Large intestine (tissue), 12 donors: ENCODE measurements around the gene SPATA31A5. TPM values are rescaled to one million over a fixed set of nuclear protein-coding genes. Genes with fewer than 3 reads are reported as not detected.
"Not testable (repeated sequence)": the region's sequence is repeated elsewhere in the genome, so short reads cannot be mapped to it uniquely, and the experiment has no call there.

ENCODE experiments used
- DNase-seq, 2 donors: peaks; one replicate each; pipeline versions ENCODE4 v3.0.0 to v3.0.0-alpha.2; 2013
- H3K27ac ChIP-seq: one replicate; pipeline ENCODE4 v1.5.1; 2013; ENCODE audit warnings: low read length
- H3K27me3 ChIP-seq: 2 replicates; pipeline ENCODE4 v1.6.1; 2013; ENCODE audit warnings: low read length; ENCODE audit not compliant: control insufficient read depth, insufficient read depth
- H3K36me3 ChIP-seq: 2 replicates; pipeline ENCODE4 v1.6.1; 2013; ENCODE audit warnings: low read length; ENCODE audit not compliant: control insufficient read depth, insufficient read depth
- H3K4me1 ChIP-seq: one replicate; pipeline ENCODE4 v1.6.1; 2013; ENCODE audit warnings: low read length; ENCODE audit not compliant: control insufficient read depth, insufficient read depth
- H3K4me3 ChIP-seq: one replicate; pipeline ENCODE4 v1.5.1; 2013; ENCODE audit warnings: low read length
- H3K9me3 ChIP-seq: one replicate; pipeline ENCODE4 v1.6.1; 2013; ENCODE audit warnings: mild to moderate bottlenecking, low read depth, low read length, moderate library complexity; ENCODE audit not compliant: control insufficient read depth
- WGBS: methylation state at CpG from one replicate; pipeline ENCODE4 v1.1.5; 2013; ENCODE audit warnings: low lambda C conversion rate; ENCODE audit not compliant: insufficient coverage; 5-methylcytosine and 5-hydroxymethylcytosine counted together
- long read RNA-seq, 11 donors: transcript quantifications; one replicate each; lab custom pipeline, GENCODE V29; 2026
- polyA plus RNA-seq: library from polyadenylated mRNA; unstranded; fragments of 120-200 nt; gene quantifications from one replicate; pipeline ENCODE4 v1.2.1, GENCODE V29; 2013

SPATA31A5 gene
- polyA plus RNA-seq: not detected
- long read RNA-seq, donor 1: 0 reads
- long read RNA-seq, donor 2: 0 reads
- long read RNA-seq, donor 3: 0 reads
- long read RNA-seq, donor 4: 0 reads
- long read RNA-seq, donor 5: 0 reads
- long read RNA-seq, donor 6: 0 reads
- long read RNA-seq, donor 7: 0 reads
- long read RNA-seq, donor 8: 0 reads
- long read RNA-seq, donor 9: 0 reads
- long read RNA-seq, donor 10: 0 reads
- long read RNA-seq, donor 11: 0 reads

GRCh38 chr9:60914107-60914506 lies at the start of gene SPATA31A5:
SPATA31A5 (plus strand) TSS chr9:60914407; CDS start chr9:60914436, 29 bp downstream.
- not testable (repeated sequence) for H3K4me3 ChIP-seq, H3K36me3 ChIP-seq, DNase-seq, H3K27me3 ChIP-seq, H3K4me1 ChIP-seq, H3K9me3 ChIP-seq, H3K27ac ChIP-seq
- WGBS: no CpG with 5 or more reads among the region's 7 CpGs

GRCh38 chr9:60962990-60963350 lies 48.8 kb downstream of the SPATA31A5 start:
- not testable (repeated sequence) for DNase-seq, H3K9me3 ChIP-seq

GRCh38 chr9:60966382-60966781 lies 52.2 kb downstream of the SPATA31A5 start:
- H3K4me1 ChIP-seq, H3K27ac ChIP-seq, H3K36me3 ChIP-seq, H3K9me3 ChIP-seq, H3K27me3 ChIP-seq, H3K4me3 ChIP-seq, DNase-seq: not testable (repeated sequence)

More at GRCh38 chr9:60962990-60963350, 48.8 kb downstream of the SPATA31A5 start:
- H3K4me3 ChIP-seq, H3K27ac ChIP-seq, H3K36me3 ChIP-seq, H3K4me1 ChIP-seq, H3K27me3 ChIP-seq: not testable (repeated sequence)
- WGBS: no CpG with 5 or more reads among the region's 1 CpG
